ENCODE measurements around the gene TFF3.

Gene TFF3

DNA sequence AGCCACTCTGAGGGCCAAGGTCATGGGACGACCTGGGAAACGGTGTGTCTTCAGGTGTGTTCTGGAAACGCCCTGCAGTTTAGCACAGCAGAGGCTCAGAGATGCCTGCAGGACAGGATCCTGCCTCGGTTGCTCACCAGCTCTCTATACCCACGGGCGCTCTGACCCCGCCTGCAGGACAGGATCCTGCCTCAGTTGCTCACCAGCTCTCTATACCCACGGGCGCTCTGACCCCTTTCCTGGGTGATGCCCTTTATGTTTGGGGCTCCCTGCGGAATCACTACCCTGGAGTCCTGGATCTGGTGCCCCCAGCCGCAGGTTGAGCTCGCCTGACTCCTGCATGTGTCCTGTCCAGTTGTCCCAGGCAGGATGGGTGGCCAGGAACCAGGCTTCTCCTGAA is 32.5 kb downstream of the TFF3 start:
- DNase-seq (ENCODE audit: low spot score): no peak
- no peak for TF ChIP-seq CTCF (conservative IDR thresholded peaks at IDR 0.05; ENCODE audit: low read depth)
- POLR2A ChIA-PET (ENCODE audit: low non-redundant PET): no interaction called here
- H3K27ac ChIP-seq: no peak overlapping the region
- CTCF ChIA-PET: no interaction called here

DNA sequence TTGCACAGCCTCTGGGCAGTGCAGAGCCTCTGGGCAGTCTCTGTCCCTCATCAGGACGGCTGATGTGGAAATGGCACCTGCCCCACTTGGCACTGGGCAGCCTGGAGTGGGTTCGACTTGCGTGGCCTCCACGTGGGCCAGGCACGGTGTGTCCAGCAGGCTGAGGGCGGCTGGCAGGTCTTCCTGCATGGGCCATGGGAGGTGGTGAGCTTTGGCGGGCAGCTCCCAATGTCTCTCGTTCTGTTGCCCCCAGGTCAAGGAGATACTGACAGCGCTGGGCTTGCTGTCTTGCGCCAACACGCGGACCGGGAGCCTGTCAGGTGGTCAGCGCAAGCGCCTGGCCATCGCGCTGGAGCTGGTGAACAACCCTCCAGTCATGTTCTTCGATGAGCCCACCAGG is 33.2 kb downstream of the TFF3 start:
- no peak for TF ChIP-seq CTCF (conservative IDR thresholded peaks at IDR 0.05; ENCODE audit: low read depth)
- POLR2A ChIA-PET (ENCODE audit: low non-redundant PET): no interaction called here
- no peak overlapping the region for H3K27ac ChIP-seq
- CTCF ChIA-PET: no interaction called here
- DNase-seq (ENCODE audit: low spot score): no peak

DNA sequence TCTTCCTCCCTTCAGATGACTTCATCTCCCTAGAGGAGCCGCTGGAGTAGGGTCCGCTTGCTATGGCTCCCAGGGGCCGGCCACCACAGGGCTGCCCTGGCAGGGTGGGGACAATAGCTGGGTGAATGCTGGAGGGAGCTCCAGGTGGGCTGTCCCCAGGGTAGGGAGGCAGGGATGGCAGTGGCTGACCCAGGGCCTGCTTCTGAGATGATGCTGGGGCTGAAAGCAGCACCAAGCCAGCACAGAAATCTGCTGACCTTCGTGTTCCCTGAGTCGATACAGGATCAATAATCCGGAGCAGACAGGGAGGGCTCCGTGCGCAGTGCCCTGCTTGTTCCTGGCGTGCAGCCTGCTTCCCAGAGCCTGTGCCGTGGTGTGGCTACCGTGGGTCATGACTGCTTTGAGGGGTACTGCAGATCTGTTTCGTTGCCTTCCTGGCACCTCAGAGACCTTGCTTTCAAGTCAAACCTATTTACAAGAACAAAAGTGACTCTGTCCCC is 34.0 kb downstream of the TFF3 start:
- DNase-seq (ENCODE audit: low spot score): no peak
- H3K27ac ChIP-seq: no peak overlapping the region
- ChIA-PET POLR2A (ENCODE audit: low non-redundant PET) (no interaction called here), CTCF (no interaction called here)
- no peak for TF ChIP-seq CTCF (conservative IDR thresholded peaks at IDR 0.05; ENCODE audit: low read depth)

GRCh38 chr21:42280356-42281180 is 34.6 kb downstream of the TFF3 start:
- ChIA-PET CTCF (no interaction called here), POLR2A (ENCODE audit: low non-redundant PET) (no interaction called here)
- no peak overlapping the region for H3K27ac ChIP-seq
- no peak for DNase-seq (ENCODE audit: low spot score)
- no peak for TF ChIP-seq CTCF (conservative IDR thresholded peaks at IDR 0.05; ENCODE audit: low read depth)

GRCh38 chr21:42279888-42280287 is 35.3 kb downstream of the TFF3 start:
- ChIA-PET POLR2A (ENCODE audit: low non-redundant PET) (no interaction called here), CTCF (no interaction called here)
- DNase-seq (ENCODE audit: low spot score): no peak
- no peak overlapping the region for H3K27ac ChIP-seq
- no peak for TF ChIP-seq CTCF (conservative IDR thresholded peaks at IDR 0.05; ENCODE audit: low read depth)

GRCh38 chr21:42279341-42279871 is 35.8 kb downstream of the TFF3 start:
- ChIA-PET CTCF (interaction anchor here (0.7 kb wide), 2 partner anchors 160 to 162 kb away, joined by 3 to 4 read pairs; no protein-coding TSS in a partner anchor), POLR2A (ENCODE audit: low non-redundant PET) (no interaction called here)
- no peak for TF ChIP-seq CTCF (conservative IDR thresholded peaks at IDR 0.05; ENCODE audit: low read depth)
- DNase-seq (ENCODE audit: low spot score): no peak
- no peak overlapping the region for H3K27ac ChIP-seq
